Omental fat pad (tissue), 4 donors: ENCODE data around the gene EPHA8. TPM values are rescaled to one million over a fixed set of nuclear protein-coding genes. Genes with fewer than 3 reads are reported as not detected.

ENCODE experiments used
- ATAC-seq: fragments of 150-250 bp; one replicate; pipeline ENCODE4 v1.9.1; 2016; ENCODE audit warnings: mild to moderate bottlenecking, moderate library complexity; ENCODE audit not compliant: low FRiP score
- DNase-seq: peaks from one replicate; pipeline ENCODE4 v3.0.0-alpha.2; 2019; ENCODE audit warnings: low spot score
- CTCF ChIP-seq, 3 donors: fragments of 450-650 bp; IDR thresholded peaks; one replicate each; pipeline ENCODE4 v1.5.1; 2016 to 2017; ENCODE audit warnings: antibody characterized with exemption in 3 of 3, mild to moderate bottlenecking in 3 of 3, moderate library complexity in 2 of 3
- total RNA-seq, 4 donors: library from RNA; depleted of rRNA; stranded (reverse); fragments of >200 nt; gene quantifications; one replicate each; pipeline ENCODE4 v1.1.0, GENCODE V29; 2016

EPHA8 gene
- total RNA-seq, 4 donors from 2014 or later = not detected

GRCh38 chr1:22534951-22535350 is 28.3 kb upstream of the EPHA8 start:
- ATAC-seq = no peak
- DNase-seq = no peak
- no peak for TF ChIP-seq CTCF (IDR thresholded peaks at IDR 0.05)

GRCh38 chr1:22535399-22535798 is 27.9 kb upstream of the EPHA8 start:
- no peak for ATAC-seq
- DNase-seq = no peak
- no peak for TF ChIP-seq CTCF (IDR thresholded peaks at IDR 0.05)

DNA sequence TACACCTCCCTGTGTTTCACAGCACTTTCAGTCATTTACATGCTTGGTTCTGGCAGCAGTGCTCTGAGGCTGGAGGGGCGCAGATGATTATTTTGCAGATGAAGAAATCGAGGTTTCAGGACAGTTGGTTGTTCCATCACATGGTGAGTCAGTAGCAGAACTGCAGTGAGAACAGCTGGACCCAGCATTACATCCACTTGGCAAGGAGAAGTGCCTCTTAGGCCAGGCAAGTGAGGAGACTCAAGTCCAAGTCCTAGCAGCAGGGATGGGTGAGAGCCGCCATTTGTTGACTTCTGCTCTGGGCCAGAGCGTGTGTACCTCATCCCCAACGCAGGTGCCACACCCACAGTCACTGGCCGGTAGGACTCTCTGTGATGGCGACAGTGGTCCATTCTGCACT is 26.8 kb upstream of the EPHA8 start:
- no peak for DNase-seq
- no peak for TF ChIP-seq CTCF (IDR thresholded peaks at IDR 0.05)
- ATAC-seq = no peak

- ATAC-seq (no peak), DNase-seq (no peak)
- TF ChIP-seq CTCF (IDR thresholded peaks at IDR 0.05) = no peak
Observed at GRCh38 chr1:22537441-22538139, 25.7 kb upstream of the EPHA8 start.

- no peak for TF ChIP-seq CTCF (IDR thresholded peaks at IDR 0.05)
- DNase-seq = no peak
- no peak for ATAC-seq
Observed at GRCh38 chr1:22539510-22540118, 23.7 kb upstream of the EPHA8 start.

DNA sequence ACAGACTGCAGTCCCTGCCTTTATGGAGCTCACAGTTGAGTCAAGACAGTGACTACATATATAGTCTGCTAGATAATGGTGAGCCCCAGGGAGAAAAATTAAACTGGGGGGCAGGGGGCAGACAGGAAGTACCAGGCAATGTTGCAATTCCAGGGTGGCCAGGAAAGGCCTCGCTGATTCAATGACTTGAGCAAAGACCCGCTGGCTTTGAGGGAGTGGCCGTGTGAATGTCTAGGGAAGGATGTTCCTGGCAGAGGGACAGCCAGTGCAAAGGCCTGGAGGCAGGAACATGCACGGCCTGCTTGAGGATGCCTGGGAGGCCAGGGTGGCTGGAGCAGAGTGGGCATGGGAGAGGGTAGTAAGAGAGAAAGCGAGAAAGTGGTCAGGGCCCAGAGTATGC is 23.0 kb upstream of the EPHA8 start:
- no peak for TF ChIP-seq CTCF (IDR thresholded peaks at IDR 0.05)
- DNase-seq = no peak
- ATAC-seq = no peak

- no peak for DNase-seq
- TF ChIP-seq CTCF (IDR thresholded peaks at IDR 0.05) = no peak
- ATAC-seq = no peak
Observed at GRCh38 chr1:22542886-22543285, 20.4 kb upstream of the EPHA8 start.
